HEK293 (cell line): ENCODE measurements around the gene RASD1.

Source experiments
- CTCF ChIA-PET: fragments of 350-600 bp; formaldehyde crosslinking; extraction: SDS; loops from one replicate; lab custom pipeline; 2021; ENCODE audit warnings: antibody characterized with exemption; lab: Yijun Ruan, JAX
- POLR2A ChIA-PET: fragments of 300-600 bp; formaldehyde crosslinking; extraction: SDS; loops from one replicate; lab custom pipeline; 2020; ENCODE audit warnings: antibody characterized with exemption, inconsistent platforms; lab: Yijun Ruan, JAX
- H3K27ac ChIP-seq: fragments of 200-500 bp; sonication (Bioruptor generic); 2 replicates; pipeline ENCODE4 v1.5.1; 2014; ENCODE audit warnings: low read depth, low read length, control low read depth, inconsistent platforms; ENCODE audit errors: extremely low read depth
- H3K36me3 ChIP-seq, 2 experiments: fragments of 200-500 bp in 1 of 2; sonication (Bioruptor generic) in 1 of 2; 1 replicate in 1 of 2; 2 replicates in 1 of 2; pipeline ENCODE4 v1.5.1; 2014 to 2017; ENCODE audit warnings: inconsistent platforms in 2 of 2, low read length in 2 of 2; ENCODE audit not compliant: control insufficient read depth in 2 of 2, insufficient read depth in 1 of 2
- H3K4me1 ChIP-seq: fragments of 200-500 bp; sonication (Bioruptor generic); 2 replicates; pipeline ENCODE4 v1.5.1; 2014; ENCODE audit warnings: mild to moderate bottlenecking, low read length, inconsistent platforms; ENCODE audit not compliant: control insufficient read depth, insufficient read depth
- H3K4me3 ChIP-seq: 2 replicates; pipeline ENCODE4 v1.5.1; 2011; ENCODE audit warnings: low read depth, mild to moderate bottlenecking, control low read depth, low read length, moderate library complexity
- H3K9me3 ChIP-seq: fragments of 200-500 bp; sonication (Bioruptor generic); 2 replicates; pipeline ENCODE4 v1.5.1; 2014; ENCODE audit warnings: low read depth, low read length, inconsistent platforms; ENCODE audit not compliant: control insufficient read depth, insufficient read depth
- ELK4 ChIP-seq: IDR thresholded peaks from 2 replicates; pipeline ENCODE4 v1.6.1; 2011; ENCODE audit warnings: mild to moderate bottlenecking, low read depth, low read length, borderline replicate concordance
- GFI1B ChIP-seq: fragments of 450-650 bp; formaldehyde crosslinking; IDR thresholded peaks from 2 replicates; pipeline ENCODE4 v1.5.1; 2016; ENCODE audit warnings: missing biosample characterization, missing genetic modification characterization
- GLI2 ChIP-seq: fragments of 450-650 bp; formaldehyde crosslinking; IDR thresholded peaks from 2 replicates; pipeline ENCODE4; 2017; ENCODE audit warnings: missing biosample characterization, missing genetic modification characterization, low read depth, borderline replicate concordance
- KLF16 ChIP-seq: fragments of 450-650 bp; formaldehyde crosslinking; IDR thresholded peaks from 2 replicates; pipeline ENCODE4 v1.5.1; 2017; ENCODE audit warnings: missing biosample characterization, missing genetic modification characterization
- RBAK ChIP-seq: fragments of 450-650 bp; formaldehyde crosslinking; IDR thresholded peaks from 2 replicates; pipeline ENCODE4 v1.5.1; 2016; ENCODE audit warnings: missing biosample characterization, missing genetic modification characterization
- REPIN1 ChIP-seq: fragments of 450-650 bp; formaldehyde crosslinking; IDR thresholded peaks from 2 replicates; pipeline ENCODE4 v1.5.1; 2017; ENCODE audit warnings: missing biosample characterization, missing genetic modification characterization, low read depth
- ZBTB21 ChIP-seq: fragments of 450-650 bp; formaldehyde crosslinking; IDR thresholded peaks from 2 replicates; pipeline ENCODE4 v1.5.1; 2017; ENCODE audit warnings: missing biosample characterization, missing genetic modification characterization
- ZNF18 ChIP-seq: fragments of 450-650 bp; formaldehyde crosslinking; IDR thresholded peaks from 2 replicates; pipeline ENCODE4 v1.5.1; 2016; ENCODE audit warnings: missing biosample characterization, missing genetic modification characterization
- ZNF2 ChIP-seq: fragments of 450-650 bp; formaldehyde crosslinking; IDR thresholded peaks from 2 replicates; pipeline ENCODE4 v1.5.1; 2016; ENCODE audit warnings: missing biosample characterization, missing genetic modification characterization
- ZNF354C ChIP-seq: fragments of 450-650 bp; formaldehyde crosslinking; IDR thresholded peaks from 2 replicates; pipeline ENCODE4 v1.5.1; 2016; ENCODE audit warnings: missing biosample characterization, missing genetic modification characterization, low read depth, borderline replicate concordance
- ZNF366 ChIP-seq: fragments of 450-650 bp; formaldehyde crosslinking; conservative IDR thresholded peaks from 2 replicates; pipeline ENCODE4 v1.5.1; 2016; ENCODE audit warnings: missing biosample characterization, missing genetic modification characterization
- ZNF394 ChIP-seq: fragments of 450-650 bp; formaldehyde crosslinking; IDR thresholded peaks from 2 replicates; pipeline ENCODE4 v1.5.1; 2016; ENCODE audit warnings: missing biosample characterization, missing genetic modification characterization, mild to moderate bottlenecking, moderate library complexity, borderline replicate concordance
- ZNF473 ChIP-seq: fragments of 450-650 bp; formaldehyde crosslinking; IDR thresholded peaks from 2 replicates; pipeline ENCODE4 v1.5.1; 2017; ENCODE audit warnings: missing biosample characterization, missing genetic modification characterization
- ZNF488 ChIP-seq: fragments of 450-650 bp; formaldehyde crosslinking; IDR thresholded peaks from 2 replicates; pipeline ENCODE4 v1.5.1; 2016; ENCODE audit warnings: missing biosample characterization, missing genetic modification characterization
- ZNF514 ChIP-seq: fragments of 450-650 bp; formaldehyde crosslinking; IDR thresholded peaks from 2 replicates; pipeline ENCODE4 v1.5.1; 2016; ENCODE audit warnings: missing biosample characterization, missing genetic modification characterization
- ZNF555 ChIP-seq: fragments of 450-650 bp; formaldehyde crosslinking; conservative IDR thresholded peaks from 2 replicates; pipeline ENCODE4 v1.5.1; 2017; ENCODE audit warnings: missing biosample characterization, mild to moderate bottlenecking, missing genetic modification characterization, inconsistent platforms
- ZNF558 ChIP-seq: fragments of 450-650 bp; formaldehyde crosslinking; IDR thresholded peaks from 2 replicates; pipeline ENCODE4 v1.5.1; 2016; ENCODE audit warnings: missing biosample characterization, missing genetic modification characterization
- ZNF560 ChIP-seq: fragments of 450-650 bp; formaldehyde crosslinking; IDR thresholded peaks from 2 replicates; pipeline ENCODE4 v1.5.1; 2017; ENCODE audit warnings: missing biosample characterization, missing genetic modification characterization, borderline replicate concordance
- ZNF645 ChIP-seq: fragments of 450-650 bp; formaldehyde crosslinking; IDR thresholded peaks from 2 replicates; pipeline ENCODE4; 2016; ENCODE audit warnings: missing biosample characterization, missing genetic modification characterization
- ZNF701 ChIP-seq: fragments of 450-650 bp; formaldehyde crosslinking; IDR thresholded peaks from 2 replicates; pipeline ENCODE4 v1.5.1; 2016; ENCODE audit warnings: missing biosample characterization, missing genetic modification characterization
- ZNF707 ChIP-seq: fragments of 450-650 bp; formaldehyde crosslinking; IDR thresholded peaks from 2 replicates; pipeline ENCODE4 v1.5.1; 2016; ENCODE audit warnings: missing biosample characterization, missing genetic modification characterization
- TF ChIP-seq, protein P1 (sequence below): fragments of 450-650 bp; formaldehyde crosslinking; IDR thresholded peaks from 2 replicates; pipeline ENCODE4 v1.5.1; 2016; ENCODE audit warnings: missing biosample characterization, missing genetic modification characterization
- TF ChIP-seq, protein P2 (sequence below): fragments of 450-650 bp; formaldehyde crosslinking; IDR thresholded peaks from 2 replicates; pipeline ENCODE4 v1.5.1; 2017; ENCODE audit warnings: missing biosample characterization, missing genetic modification characterization

Gene RASD1

DNA sequence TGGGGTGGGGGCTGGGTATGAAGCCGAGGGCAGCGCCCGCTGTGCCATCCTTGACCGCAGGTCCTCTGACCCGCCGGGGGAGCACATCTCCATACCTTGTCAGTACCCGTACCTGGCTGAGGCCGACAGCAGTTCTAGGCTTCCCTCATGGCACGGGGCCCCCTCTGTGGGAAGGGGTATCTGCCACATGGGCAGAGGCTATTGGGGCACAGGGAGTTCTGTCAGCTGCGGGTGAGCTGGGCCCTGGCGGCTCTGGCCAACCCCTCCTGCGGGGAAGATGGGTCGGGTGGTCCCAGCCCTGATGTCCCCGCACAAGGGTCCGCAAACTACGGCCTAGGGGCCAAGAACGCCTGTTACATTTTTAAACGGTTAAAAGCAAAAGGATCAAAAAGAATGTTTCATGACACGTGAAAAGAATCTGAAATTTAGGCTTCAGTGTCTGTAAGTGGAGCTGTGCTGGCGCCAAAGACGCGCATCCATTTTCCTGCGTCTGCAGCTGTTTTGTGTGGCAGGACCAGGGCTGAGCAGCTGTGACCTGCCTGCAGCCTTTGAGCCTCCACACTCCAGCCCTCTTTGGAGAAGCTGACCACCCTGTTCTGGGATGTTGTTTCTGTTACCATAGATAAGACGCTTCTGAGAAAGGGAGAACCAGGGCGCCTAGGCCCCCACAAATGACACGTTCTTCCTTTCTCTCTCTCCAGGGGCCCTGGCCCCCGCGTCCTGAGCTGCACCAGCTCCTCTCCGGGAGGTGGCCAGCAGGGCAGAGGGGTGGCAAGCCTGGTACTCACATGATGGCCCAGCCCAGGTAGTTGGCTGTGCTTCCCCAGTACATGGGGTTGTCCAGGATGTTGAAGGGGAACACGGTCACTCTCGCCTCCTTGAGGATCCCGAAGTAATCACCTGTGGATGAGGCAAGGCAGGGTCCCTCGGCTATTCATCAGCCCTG is 12.7 kb upstream of the RASD1 start:
- Histone ChIP-seq H3K27ac (no peak overlapping the region), H3K36me3 (no peaks in the 10 kb centered on the region), H3K9me3 (no peaks in the 10 kb centered on the region), H3K4me3 (no peak overlapping the region), H3K4me1 (no peaks in the 10 kb centered on the region)
- POLR2A ChIA-PET: interaction anchor here (2.8 kb wide), 1 partner anchor 12 kb away, joined by 13 read pairs; the partner anchor contains the start of gene RASD1
- CTCF ChIA-PET: interaction anchor here (0.6 to 4.8 kb wide), 4 partner anchors 8 to 49 kb away, joined by 3 to 19 read pairs (median 4); partner anchors contain the start of gene RASD1
- TF ChIP-seq ZNF473 (tag by site-specific recombination) (no peak), REPIN1 (tag by site-specific recombination) (no peak), ZNF354C (no peak), GLI2 (tag by site-specific recombination) (no peak), ZNF2 (tag by site-specific recombination) (no peak), ZNF514 (tag by site-specific recombination) (no peak), ELK4 (no peak), ZBTB21 (tag by site-specific recombination) (no peak), ZNF707 (no peak), KLF16 (tag by site-specific recombination) (no peak), ZNF488 (tag by site-specific recombination) (no peak), ZNF394 (no peak)
- TF ChIP-seq, protein P1, sequence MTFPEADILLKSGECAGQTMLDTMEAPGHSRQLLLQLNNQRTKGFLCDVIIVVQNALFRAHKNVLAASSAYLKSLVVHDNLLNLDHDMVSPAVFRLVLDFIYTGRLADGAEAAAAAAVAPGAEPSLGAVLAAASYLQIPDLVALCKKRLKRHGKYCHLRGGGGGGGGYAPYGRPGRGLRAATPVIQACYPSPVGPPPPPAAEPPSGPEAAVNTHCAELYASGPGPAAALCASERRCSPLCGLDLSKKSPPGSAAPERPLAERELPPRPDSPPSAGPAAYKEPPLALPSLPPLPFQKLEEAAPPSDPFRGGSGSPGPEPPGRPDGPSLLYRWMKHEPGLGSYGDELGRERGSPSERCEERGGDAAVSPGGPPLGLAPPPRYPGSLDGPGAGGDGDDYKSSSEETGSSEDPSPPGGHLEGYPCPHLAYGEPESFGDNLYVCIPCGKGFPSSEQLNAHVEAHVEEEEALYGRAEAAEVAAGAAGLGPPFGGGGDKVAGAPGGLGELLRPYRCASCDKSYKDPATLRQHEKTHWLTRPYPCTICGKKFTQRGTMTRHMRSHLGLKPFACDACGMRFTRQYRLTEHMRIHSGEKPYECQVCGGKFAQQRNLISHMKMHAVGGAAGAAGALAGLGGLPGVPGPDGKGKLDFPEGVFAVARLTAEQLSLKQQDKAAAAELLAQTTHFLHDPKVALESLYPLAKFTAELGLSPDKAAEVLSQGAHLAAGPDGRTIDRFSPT: no peak
- TF ChIP-seq, all 188 proteins: peak for 0

DNA sequence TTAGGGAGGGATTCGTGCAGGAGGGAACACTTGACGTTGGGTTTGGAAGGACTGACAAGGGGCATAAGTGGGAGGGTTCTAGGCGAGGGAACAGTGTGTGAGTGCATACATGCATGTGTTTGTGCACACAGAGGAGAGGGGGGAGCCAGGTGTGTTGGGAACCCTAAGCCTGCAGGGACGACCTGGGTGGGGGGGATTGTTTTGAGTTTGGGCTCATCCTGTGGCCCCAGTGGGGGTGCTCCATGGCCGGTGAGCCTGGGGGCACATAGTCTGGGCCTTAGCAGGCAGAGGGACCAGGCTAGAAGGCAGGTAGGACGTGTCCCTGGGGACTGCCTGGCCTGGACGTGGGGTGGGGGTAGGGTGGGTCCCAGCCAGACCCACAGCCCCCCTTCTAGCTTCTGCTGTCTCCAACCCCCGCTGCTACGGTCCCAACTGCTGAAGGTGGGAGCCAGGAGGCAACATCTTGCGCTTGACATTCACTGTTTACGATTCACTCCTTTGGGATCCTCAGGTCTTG is 11.9 kb upstream of the RASD1 start:
- ChIA-PET CTCF (interaction anchor here (1.6 to 4.8 kb wide), 2 partner anchors 11 to 16 kb away, joined by 5 to 19 read pairs; partner anchors contain the start of gene RASD1), POLR2A (no interaction called here)
- Histone ChIP-seq H3K27ac (no peak overlapping the region), H3K4me3 (no peak overlapping the region), H3K9me3 (no peaks in the 10 kb centered on the region), H3K36me3 (no peaks in the 10 kb centered on the region), H3K4me1 (no peaks in the 10 kb centered on the region)
- TF ChIP-seq ZNF560 (no peak), ZNF555 (tag by site-specific recombination) (no peak), RBAK (tag by site-specific recombination) (no peak), ZNF366 (tag by site-specific recombination) (no peak), ZNF558 (no peak), GFI1B (tag by site-specific recombination) (no peak), ZNF645 (no peak), ZNF701 (tag by site-specific recombination) (no peak), ZNF18 (tag by site-specific recombination) (no peak)
- TF ChIP-seq, protein P2, sequence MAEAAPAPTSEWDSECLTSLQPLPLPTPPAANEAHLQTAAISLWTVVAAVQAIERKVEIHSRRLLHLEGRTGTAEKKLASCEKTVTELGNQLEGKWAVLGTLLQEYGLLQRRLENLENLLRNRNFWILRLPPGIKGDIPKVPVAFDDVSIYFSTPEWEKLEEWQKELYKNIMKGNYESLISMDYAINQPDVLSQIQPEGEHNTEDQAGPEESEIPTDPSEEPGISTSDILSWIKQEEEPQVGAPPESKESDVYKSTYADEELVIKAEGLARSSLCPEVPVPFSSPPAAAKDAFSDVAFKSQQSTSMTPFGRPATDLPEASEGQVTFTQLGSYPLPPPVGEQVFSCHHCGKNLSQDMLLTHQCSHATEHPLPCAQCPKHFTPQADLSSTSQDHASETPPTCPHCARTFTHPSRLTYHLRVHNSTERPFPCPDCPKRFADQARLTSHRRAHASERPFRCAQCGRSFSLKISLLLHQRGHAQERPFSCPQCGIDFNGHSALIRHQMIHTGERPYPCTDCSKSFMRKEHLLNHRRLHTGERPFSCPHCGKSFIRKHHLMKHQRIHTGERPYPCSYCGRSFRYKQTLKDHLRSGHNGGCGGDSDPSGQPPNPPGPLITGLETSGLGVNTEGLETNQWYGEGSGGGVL: no peak
